A673 (cell line): ENCODE data around the gene RASL11B.

ENCODE experiments used
- CTCF ChIP-seq: fragments of 300-800, 200-600 bp; sonication (generic); conservative IDR thresholded peaks from 2 replicates; pipeline ENCODE4 v1.5.1; 2017; ENCODE audit warnings: low read depth, mild to moderate bottlenecking, antibody characterized with exemption, low read length, moderate library complexity, mixed read lengths
- EZH2 ChIP-seq: fragments of 200-600 bp; sonication (generic); IDR thresholded peaks from 2 replicates; pipeline ENCODE4 v1.6.1; 2017; ENCODE audit warnings: borderline replicate concordance, low read depth, mild to moderate bottlenecking, mixed read lengths, antibody characterized with exemption, low read length; ENCODE audit not compliant: poor library complexity, severe bottlenecking

GRCh38 chr4:52848254-52848653 lies 13.9 kb upstream of the RASL11B start:
- no peak for TF ChIP-seq CTCF
- no peak for TF ChIP-seq EZH2
